Kidney (tissue), 14 donors: ENCODE measurements around the gene RNF34. TPM values are rescaled to one million over a fixed set of nuclear protein-coding genes. Genes with fewer than 3 reads are reported as not detected.

Experiments
- DNase-seq, 5 donors: peaks; one replicate each; pipeline ENCODE4 v3.0.0-alpha.2; 2013 to 2020
- FAIRE-seq: peaks from 2 replicates; lab custom pipeline; 2012; peaks lifted over from hg19 to GRCh38; lab: Jason Lieb, UNC
- H3K27ac ChIP-seq, 2 donors: one replicate each; pipeline ENCODE4 v1.7.0; 2013; ENCODE audit warnings: low read depth in 2 of 2, low read length in 2 of 2, inconsistent platforms in 1 of 2
- H3K27me3 ChIP-seq: one replicate; pipeline ENCODE4 v1.7.1; 2013; ENCODE audit warnings: low read length, inconsistent platforms; ENCODE audit not compliant: control insufficient read depth, insufficient read depth
- H3K36me3 ChIP-seq, 3 donors: one replicate each; pipeline versions ENCODE4 v1.7.0 to v1.7.1; 2013; ENCODE audit warnings: low read length in 3 of 3, control low read depth in 1 of 3, inconsistent platforms in 1 of 3; ENCODE audit not compliant: insufficient read depth in 3 of 3, control insufficient read depth in 2 of 3
- H3K4me1 ChIP-seq, 3 donors: one replicate each; pipeline versions ENCODE4 v1.7.0 to v1.7.1; 2013; ENCODE audit warnings: low read length in 3 of 3, inconsistent platforms in 1 of 3, low read depth in 1 of 3; ENCODE audit not compliant: control insufficient read depth in 2 of 3, insufficient read depth in 2 of 3
- H3K4me3 ChIP-seq, 3 donors: one replicate each; pipeline versions ENCODE4 v1.7.0 to v1.8.1; 2013; ENCODE audit warnings: low read length in 3 of 3, control low read depth in 1 of 3, inconsistent platforms in 1 of 3
- H3K9ac ChIP-seq, 3 donors: one replicate each; pipeline versions ENCODE4 v1.7.0 to v1.7.1; 2013; ENCODE audit warnings: low read length in 3 of 3, control low read depth in 1 of 3, inconsistent platforms in 1 of 3
- H3K9me3 ChIP-seq, 3 donors: one replicate each; pipeline versions ENCODE4 v1.7.0 to v1.7.1; 2013; ENCODE audit warnings: low read length in 3 of 3, control low read depth in 1 of 3, inconsistent platforms in 1 of 3; ENCODE audit not compliant: control insufficient read depth in 2 of 3, insufficient read depth in 1 of 3
- CTCF ChIP-seq: IDR thresholded peaks from 3 replicates; pipeline ENCODE4 v1.5.1; 2012; ENCODE audit warnings: mild to moderate bottlenecking, moderate library complexity, borderline replicate concordance; ENCODE audit not compliant: insufficient read depth; ENCODE audit errors: extremely low read depth
- intact Hi-C: fragments of 100-400 bp; cut with DNase I; formaldehyde crosslinking; loops from one replicate; pipeline ENCODE4 v1.11.1; 2022
- polyA plus RNA-seq: library from polyadenylated mRNA; stranded (reverse); fragments of 350-450 nt; fragmentation: Illumina TruSeq; extraction: RNeasy Lipid Tissue Mini Kit (QIAGEN cat#74804); gene quantifications from one replicate; pipeline ENCODE4 v1.2.3, GENCODE V29; 2014; ENCODE audit warnings: low read depth, low replicate concordance; ENCODE audit not compliant: insufficient read depth
- total RNA-seq: library from RNA; stranded (reverse); fragmentation: NEBNext Ultra II Directional; extraction: Animal tissue kit (Norgen Biotek cat#: 25700); gene quantifications from one replicate; pipeline ENCODE4 v1.2.1, GENCODE V29; 2021
- donor health status: control.
- donor health status: control.
- donor health status: control.
- donor health status: control.
- donor health status: control.
- donor health status: DM: yes; HTN: yes; CAD: no.
- donor health status: Normal renal cell carcinoma (clear cell type).

The RNF34 gene
- total and polyA plus RNA-seq, 2 donors from 2014 or later, result 18.8 to 48.1 TPM

GRCh38 chr12:121466794-121467637 is 67.1 kb downstream of the RNF34 start:
- H3K27me3 ChIP-seq, result no peaks in the 10 kb centered on the region
- TF ChIP-seq CTCF, result no peak
- H3K4me3 ChIP-seq, result peak overlapping the region in 1 of 3 donors; percentile 44
- H3K27ac ChIP-seq, result peak overlapping the region in 1 of 2 donors; percentile 47
- H3K36me3 ChIP-seq, result no peaks in the 10 kb centered on the region
- DNase-seq (peak; percentile 95 to 97 (median 96)), FAIRE-seq (no peak)
- no peaks in the 10 kb centered on the region for H3K9me3 ChIP-seq
- peaks cover 0 to 5% (median 2%) of the 10 kb centered on the region in 3 donors for H3K4me1 ChIP-seq
- H3K9ac ChIP-seq, result no peak overlapping the region
- intact Hi-C loops, result no loop called here

- H3K4me1 ChIP-seq, result peaks cover 0 to 5% (median 2%) of the 10 kb centered on the region in 3 donors
Observed at GRCh38 chr12:121467638-121468498, 68.0 kb downstream of the RNF34 start.

GRCh38 chr12:121468499-121468801 is 68.5 kb downstream of the RNF34 start:
- DNase-seq (no peak), FAIRE-seq (no peak)
- no peak overlapping the region for H3K9ac ChIP-seq
- no peak overlapping the region for H3K27ac ChIP-seq
- intact Hi-C loops, result no loop called here
- no peaks in the 10 kb centered on the region for H3K27me3 ChIP-seq
- peaks cover 0 to 5% (median 2%) of the 10 kb centered on the region in 3 donors for H3K4me1 ChIP-seq
- no peak overlapping the region for H3K4me3 ChIP-seq
- no peaks in the 10 kb centered on the region for H3K36me3 ChIP-seq
- TF ChIP-seq CTCF, result no peak
- no peaks in the 10 kb centered on the region for H3K9me3 ChIP-seq

More at GRCh38 chr12:121467638-121468498, 68.0 kb downstream of the RNF34 start:
- Histone ChIP-seq H3K27ac (no peak overlapping the region), H3K9me3 (no peaks in the 10 kb centered on the region), H3K27me3 (no peaks in the 10 kb centered on the region), H3K9ac (no peak overlapping the region), H3K36me3 (no peaks in the 10 kb centered on the region), H3K4me3 (peak overlapping the region; percentile 16 to 54 (median 34))
- intact Hi-C loops, result no loop called here
- no peak for FAIRE-seq
- no peak for TF ChIP-seq CTCF
- peak in 3 of 5 donors; percentile 73 to 90 (median 76) for DNase-seq
